Osteocyte (in vitro differentiated cells): ENCODE measurements around the gene LRP1B. TPM values are rescaled to one million over a fixed set of nuclear protein-coding genes. Genes with fewer than 3 reads are reported as not detected.

Source experiments
- DNase-seq: peaks from one replicate; pipeline ENCODE4 v3.0.0; 2021; ENCODE audit warnings: mixed read lengths; ENCODE audit not compliant: unreplicated experiment; ENCODE audit errors: extremely low spot score
- H3K27ac Mint-ChIP-seq: one replicate; pipeline ENCODE4 v1.8.0; 2021; ENCODE audit warnings: mild to moderate bottlenecking, mixed read lengths; ENCODE audit not compliant: unreplicated experiment
- H3K27me3 Mint-ChIP-seq: one replicate; pipeline ENCODE4 v1.8.0; 2021; ENCODE audit warnings: mixed read lengths; ENCODE audit not compliant: unreplicated experiment
- H3K36me3 Mint-ChIP-seq: one replicate; pipeline ENCODE4 v1.8.0; 2021; ENCODE audit warnings: mixed read lengths; ENCODE audit not compliant: unreplicated experiment
- H3K4me1 Mint-ChIP-seq: one replicate; pipeline ENCODE4 v1.8.0; 2021; ENCODE audit warnings: mixed read lengths; ENCODE audit not compliant: unreplicated experiment
- H3K4me3 Mint-ChIP-seq: one replicate; pipeline ENCODE4 v1.8.0; 2021; ENCODE audit warnings: mild to moderate bottlenecking, moderate library complexity, mixed read lengths; ENCODE audit not compliant: unreplicated experiment
- H3K9me3 Mint-ChIP-seq: one replicate; pipeline ENCODE4 v1.8.0; 2021; ENCODE audit warnings: mixed read lengths; ENCODE audit not compliant: unreplicated experiment
- total RNA-seq: library from RNA; stranded (reverse); gene quantifications from 2 replicates; pipeline ENCODE4 v1.2.1, GENCODE V29; 2021
- TF ChIP-seq, protein P1 (sequence below): fragments of 200-600 bp; sonication (generic); IDR thresholded peaks from 2 replicates; pipeline ENCODE4 v1.5.0; 2021; ENCODE audit warnings: antibody characterized with exemption, mild to moderate bottlenecking, moderate library complexity

Gene LRP1B
- total RNA-seq, 1 donor from 2014 or later = 3.6 TPM

DNA sequence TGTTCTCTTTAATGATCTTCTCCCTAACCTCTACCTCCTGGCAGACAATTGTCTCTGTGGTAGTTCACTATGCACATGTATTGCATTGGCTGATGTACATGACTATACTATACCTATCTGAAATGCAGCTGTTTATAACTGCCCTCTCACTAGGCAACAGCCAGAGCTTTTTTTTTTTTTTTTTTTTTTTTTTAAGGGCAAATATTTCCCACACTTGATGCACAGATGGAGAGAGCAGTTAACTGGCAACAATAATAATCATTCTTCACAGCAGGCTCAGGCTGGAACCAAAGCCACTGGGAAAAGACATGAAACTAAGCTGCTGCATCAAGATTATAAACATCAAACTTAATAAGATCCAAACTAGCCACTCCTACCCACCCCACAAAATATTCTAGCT lies 707.7 kb downstream of the LRP1B start:
- H3K9me3 Mint-ChIP-seq = peaks cover 6% of the 10 kb centered on the region
- H3K27ac Mint-ChIP-seq = no peak overlapping the region
- no peaks in the 10 kb centered on the region for H3K4me1 Mint-ChIP-seq
- TF ChIP-seq, protein P1, sequence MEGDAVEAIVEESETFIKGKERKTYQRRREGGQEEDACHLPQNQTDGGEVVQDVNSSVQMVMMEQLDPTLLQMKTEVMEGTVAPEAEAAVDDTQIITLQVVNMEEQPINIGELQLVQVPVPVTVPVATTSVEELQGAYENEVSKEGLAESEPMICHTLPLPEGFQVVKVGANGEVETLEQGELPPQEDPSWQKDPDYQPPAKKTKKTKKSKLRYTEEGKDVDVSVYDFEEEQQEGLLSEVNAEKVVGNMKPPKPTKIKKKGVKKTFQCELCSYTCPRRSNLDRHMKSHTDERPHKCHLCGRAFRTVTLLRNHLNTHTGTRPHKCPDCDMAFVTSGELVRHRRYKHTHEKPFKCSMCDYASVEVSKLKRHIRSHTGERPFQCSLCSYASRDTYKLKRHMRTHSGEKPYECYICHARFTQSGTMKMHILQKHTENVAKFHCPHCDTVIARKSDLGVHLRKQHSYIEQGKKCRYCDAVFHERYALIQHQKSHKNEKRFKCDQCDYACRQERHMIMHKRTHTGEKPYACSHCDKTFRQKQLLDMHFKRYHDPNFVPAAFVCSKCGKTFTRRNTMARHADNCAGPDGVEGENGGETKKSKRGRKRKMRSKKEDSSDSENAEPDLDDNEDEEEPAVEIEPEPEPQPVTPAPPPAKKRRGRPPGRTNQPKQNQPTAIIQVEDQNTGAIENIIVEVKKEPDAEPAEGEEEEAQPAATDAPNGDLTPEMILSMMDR = no peak
- H3K27me3 Mint-ChIP-seq = no peaks in the 10 kb centered on the region
- H3K36me3 Mint-ChIP-seq = peaks cover 2% of the 10 kb centered on the region
- H3K4me3 Mint-ChIP-seq = no peak overlapping the region
- DNase-seq = no peak

DNA sequence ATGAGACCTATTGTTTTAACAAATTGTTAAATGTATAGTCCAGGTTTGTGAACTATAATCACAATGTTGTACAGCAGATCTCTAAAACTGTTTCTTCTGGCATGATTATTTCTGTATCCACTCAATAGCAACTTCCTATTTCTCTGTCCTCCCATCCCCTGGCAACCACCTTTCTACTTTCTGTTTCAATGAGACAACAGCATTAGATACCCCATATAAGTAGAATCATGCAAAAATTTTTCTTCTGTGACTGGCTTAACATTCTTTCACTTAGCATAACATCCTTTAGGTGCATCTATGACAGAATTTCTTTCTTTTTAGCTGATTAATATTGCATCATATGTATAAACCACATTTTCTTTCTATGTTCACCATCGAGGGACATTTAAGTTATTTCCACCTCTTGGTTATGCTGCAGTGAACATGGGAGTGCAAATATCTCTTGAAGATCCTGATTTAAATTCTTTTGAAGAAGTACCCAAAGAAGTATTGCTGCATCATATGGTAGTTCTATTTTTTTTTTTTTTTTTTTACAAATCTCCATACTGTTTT lies 713.5 kb downstream of the LRP1B start:
- Mint-ChIP-seq H3K27me3 (no peaks in the 10 kb centered on the region), H3K36me3 (peaks cover 2% of the 10 kb centered on the region), H3K4me3 (no peak overlapping the region), H3K27ac (no peak overlapping the region), H3K9me3 (peaks cover 6% of the 10 kb centered on the region), H3K4me1 (peaks cover 4% of the 10 kb centered on the region)
- TF ChIP-seq, protein P1 = no peak
- DNase-seq = no peak

DNA sequence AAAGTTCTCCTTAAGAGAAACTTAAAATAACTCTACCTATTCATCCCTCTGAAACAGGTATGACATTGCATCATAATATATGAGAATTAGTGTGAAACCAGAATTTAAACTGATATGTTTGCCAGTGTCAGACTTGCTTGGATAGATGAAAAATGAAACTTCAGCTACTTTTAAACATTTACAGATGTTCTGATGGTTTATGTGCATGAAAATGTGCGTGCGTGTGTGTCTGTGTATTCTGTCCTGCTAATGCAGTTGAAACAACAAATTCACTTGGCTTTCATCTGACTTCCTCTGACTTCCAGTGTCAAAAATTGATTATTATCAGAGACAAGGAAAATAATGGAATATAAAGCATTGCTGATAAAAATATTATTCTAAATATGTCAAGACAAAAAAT lies 719.4 kb downstream of the LRP1B start:
- no peak for DNase-seq
- no peaks in the 10 kb centered on the region for H3K36me3 Mint-ChIP-seq
- H3K27ac Mint-ChIP-seq = no peak overlapping the region
- peaks cover 4% of the 10 kb centered on the region for H3K9me3 Mint-ChIP-seq
- no peaks in the 10 kb centered on the region for H3K27me3 Mint-ChIP-seq
- H3K4me1 Mint-ChIP-seq = peaks cover 9% of the 10 kb centered on the region
- TF ChIP-seq, protein P1 = no peak
- no peak overlapping the region for H3K4me3 Mint-ChIP-seq

DNA sequence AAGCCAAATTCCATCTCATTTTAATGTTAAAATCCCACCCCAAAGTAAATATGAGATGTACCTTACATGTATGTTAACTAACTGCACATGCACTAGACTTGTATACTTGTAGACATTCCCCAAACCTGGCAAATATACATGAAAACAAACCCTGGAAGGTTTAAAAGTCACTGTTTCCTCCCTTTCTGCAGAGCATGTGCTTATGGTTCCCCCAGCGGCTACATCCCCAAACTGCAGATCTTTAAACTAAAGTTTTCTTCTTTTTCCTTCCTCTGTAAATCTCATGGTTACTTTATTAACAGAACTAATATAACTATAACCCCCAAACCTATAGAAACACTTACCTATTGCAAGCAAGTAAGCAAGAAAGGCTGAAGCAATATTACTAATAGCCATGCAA lies 731.5 kb downstream of the LRP1B start:
- Mint-ChIP-seq H3K4me1 (no peaks in the 10 kb centered on the region), H3K9me3 (no peaks in the 10 kb centered on the region), H3K27ac (no peak overlapping the region), H3K27me3 (no peaks in the 10 kb centered on the region), H3K4me3 (no peak overlapping the region), H3K36me3 (no peaks in the 10 kb centered on the region)
- TF ChIP-seq, protein P1 = peak; percentile 61
- DNase-seq = no peak

DNA sequence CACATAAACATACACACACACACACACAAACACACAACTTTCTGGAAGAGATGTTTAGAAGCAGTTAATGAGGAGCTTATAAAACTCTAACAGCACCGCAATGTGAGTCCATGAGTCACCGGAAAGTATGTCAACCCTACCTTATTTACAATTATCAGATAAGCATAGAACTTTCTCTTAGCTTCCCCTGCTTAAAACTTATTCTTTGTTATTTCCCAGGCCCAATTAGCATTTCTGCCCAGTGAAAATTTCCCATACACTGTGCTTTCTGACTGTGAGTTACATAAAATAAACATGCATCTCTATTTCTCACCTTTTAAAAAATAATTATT lies 737.6 kb downstream of the LRP1B start:
- Mint-ChIP-seq H3K9me3 (no peaks in the 10 kb centered on the region), H3K27ac (no peak overlapping the region), H3K4me3 (no peak overlapping the region), H3K27me3 (no peaks in the 10 kb centered on the region), H3K4me1 (peaks cover 8% of the 10 kb centered on the region), H3K36me3 (no peaks in the 10 kb centered on the region)
- TF ChIP-seq, protein P1 = no peak
- DNase-seq = no peak
